GM19467 (cell line): ENCODE results near the gene ZFP1.

ENCODE experiments used
- ATAC-seq: cut with Tn5 transposase; IDR thresholded peaks from one replicate; pipeline ENCODE4 v1.9.1; 2021; ENCODE audit warnings: mild to moderate bottlenecking, moderate library complexity; ENCODE audit not compliant: unreplicated experiment

The ZFP1 gene

DNA sequence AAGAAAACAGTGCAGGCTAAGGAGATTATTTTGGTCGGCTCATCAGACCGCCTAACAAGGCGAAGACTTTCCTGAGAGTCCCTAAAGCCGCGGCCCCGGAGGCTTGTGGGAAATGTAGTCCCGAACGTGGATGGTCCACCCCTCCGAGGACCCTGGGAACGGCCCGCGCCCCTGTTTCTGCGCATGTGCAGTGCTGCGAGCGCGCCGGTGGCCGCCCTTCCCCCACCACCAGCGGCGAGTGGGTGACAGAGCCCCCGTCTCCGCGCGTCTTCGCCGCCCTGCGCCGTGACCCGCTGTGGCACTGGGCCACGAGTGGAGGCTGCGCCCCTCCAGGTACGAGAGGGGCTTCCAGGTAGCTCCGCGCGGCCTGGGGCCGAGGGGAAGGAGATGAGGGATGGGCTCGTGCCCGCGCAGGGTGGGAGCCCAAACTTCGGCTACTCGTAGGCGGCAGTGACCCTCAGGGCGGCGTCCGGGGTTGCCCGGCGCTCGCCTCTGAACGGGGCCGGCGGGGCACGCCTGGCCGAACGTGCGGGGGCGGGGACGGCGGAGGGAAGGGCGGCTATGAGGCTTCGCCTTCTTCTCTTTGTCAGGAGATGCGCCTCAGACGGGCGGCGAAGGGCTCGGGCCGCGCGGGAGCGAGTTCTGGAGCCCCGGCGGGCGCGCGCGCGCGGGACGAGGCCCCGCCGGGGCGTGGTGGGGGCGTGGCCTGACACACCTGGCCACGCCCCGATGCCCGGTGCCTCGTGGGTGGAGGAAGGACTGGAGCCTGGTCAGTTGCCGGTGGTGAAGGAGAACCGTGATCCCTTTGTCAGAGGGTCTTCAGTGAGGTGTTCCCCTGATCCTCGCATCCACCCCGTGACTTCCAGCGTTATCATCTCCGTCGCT lies at the start of gene ZFP1:
TSS of gene ZFP1 (plus strand) at position 214 of the 885 bp plus-strand sequence. CDS start 4,428 bp downstream, outside the sequence.
- peak; percentile 80 for ATAC-seq

DNA sequence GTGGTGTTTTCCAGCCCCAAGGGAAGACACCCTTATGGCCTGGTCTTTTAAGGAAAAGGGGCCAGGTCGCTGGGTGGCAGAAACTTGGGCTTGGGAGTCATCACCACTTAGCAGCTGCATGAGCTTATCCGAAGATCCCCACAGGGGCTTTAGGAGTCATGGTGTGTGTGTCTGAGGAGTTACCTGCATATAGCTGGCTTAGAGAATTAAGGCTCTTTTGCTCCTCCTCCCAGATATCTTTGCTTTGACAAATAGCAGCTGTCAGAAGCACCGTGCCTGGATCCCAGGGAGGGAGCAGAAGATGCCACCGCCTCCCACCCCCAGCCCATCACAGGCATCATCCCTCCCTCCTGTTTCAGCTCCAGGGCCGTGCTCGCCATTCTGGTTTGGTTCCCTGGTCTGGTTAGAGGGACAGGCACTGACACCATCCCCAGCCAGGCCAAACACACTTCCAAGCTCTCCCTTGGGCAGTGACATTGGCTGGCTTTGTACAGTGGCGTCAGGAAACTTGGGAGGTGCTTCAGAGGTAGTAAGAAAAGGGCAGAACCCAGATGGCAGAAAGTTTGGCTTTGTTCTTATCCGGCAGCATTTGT lies 49.2 kb upstream of the ZFP1 start:
- ATAC-seq = no peak

DNA sequence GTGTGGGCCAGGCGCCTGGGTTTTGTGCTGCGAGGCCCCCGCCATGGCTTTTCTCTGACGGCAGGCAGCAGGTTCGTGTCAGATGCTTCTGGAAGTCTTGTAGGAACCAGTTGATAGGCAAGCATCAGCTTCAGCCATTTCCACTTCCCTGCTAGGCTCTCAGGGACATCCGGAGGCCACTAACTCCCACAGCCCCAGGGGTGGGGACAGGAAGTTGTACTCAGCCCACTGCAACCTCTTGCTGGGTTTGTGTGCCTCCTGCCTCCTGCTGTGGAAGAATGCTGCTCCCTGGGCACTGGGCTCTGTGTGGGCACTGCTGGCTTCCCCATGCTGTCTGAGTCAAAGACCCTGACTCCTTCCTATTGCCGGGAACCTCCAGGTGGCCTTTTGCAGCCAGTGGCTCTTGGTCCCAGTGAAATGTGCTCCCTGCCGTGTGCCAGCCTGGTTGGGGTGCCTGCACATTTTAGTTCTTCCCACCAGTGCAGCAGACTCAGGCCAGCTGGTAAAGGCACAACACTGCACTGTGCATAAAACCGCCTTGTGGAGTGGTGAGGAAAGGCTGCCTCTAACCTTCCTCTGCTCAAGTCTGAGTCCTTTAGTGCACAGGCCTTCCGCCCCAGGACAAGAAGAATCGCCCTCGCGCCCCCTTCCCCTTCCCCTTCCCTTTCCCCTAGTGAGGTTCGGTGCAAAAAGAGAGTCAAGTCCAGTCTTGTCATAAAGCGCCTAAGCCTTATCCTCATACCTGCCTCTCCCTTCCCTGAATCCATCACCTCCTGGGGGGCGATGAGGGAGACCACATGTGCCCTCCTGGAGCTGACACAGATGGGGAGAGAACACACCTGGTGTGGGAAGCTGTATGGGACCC lies 48.4 kb upstream of the ZFP1 start:
- ATAC-seq = no peak

DNA sequence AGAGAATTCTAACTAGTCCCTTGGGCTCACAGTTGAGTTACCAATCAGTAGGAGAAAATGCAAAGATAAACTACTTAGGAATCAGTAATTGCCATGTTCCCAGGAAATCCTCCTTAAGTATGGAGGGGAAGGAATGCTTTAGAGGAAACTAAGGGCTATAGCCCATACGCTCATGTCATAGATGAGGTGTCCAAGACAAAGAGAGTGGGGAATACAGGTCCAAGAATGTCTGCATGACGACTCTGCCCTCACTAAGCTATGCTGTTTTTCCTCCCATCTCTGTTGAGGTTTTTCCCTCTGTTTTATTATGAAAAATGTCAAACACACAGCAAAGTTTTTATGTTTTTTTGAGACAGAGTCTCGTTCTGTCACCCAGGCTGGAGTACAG lies 47.7 kb upstream of the ZFP1 start:
- ATAC-seq = no peak

DNA sequence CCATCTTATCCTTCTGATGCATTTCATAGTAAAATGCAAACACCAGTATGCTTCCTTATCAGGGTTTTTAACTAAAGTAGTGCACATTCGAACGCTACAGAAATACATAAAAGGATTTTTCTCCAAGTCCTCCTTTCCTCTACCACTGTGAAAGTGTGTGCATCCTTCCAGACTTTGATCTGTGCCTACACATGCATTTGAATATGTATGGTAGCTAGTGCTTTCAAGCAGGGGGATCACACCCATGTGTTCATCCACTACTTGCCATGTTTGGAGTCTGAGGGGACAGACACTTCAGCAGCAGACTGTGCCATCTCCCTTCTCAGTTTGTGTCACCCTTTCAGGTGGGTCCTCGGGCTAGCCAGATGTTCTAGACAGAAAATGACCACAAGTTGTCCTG lies 46.7 kb upstream of the ZFP1 start:
- ATAC-seq = no peak

DNA sequence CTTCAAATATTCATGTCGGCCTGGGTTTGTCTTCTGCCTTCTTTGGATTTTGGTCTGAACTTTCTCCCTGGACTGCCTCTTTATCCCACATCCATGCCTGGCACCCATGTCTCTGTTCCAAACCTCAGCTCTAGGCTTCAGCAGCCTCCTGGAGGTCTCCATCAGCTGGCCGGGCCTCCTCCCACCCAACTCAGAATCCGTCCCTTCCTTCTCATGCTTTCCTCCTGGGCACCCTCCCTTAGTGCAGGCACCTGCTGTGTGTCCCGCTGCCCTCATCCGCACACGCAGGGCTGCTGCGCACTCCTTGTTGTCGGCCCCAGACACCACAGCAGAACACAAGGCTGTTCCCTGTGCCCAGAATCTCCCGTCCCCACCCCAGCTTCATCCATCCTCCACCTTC lies 45.7 kb upstream of the ZFP1 start:
- ATAC-seq = no peak

DNA sequence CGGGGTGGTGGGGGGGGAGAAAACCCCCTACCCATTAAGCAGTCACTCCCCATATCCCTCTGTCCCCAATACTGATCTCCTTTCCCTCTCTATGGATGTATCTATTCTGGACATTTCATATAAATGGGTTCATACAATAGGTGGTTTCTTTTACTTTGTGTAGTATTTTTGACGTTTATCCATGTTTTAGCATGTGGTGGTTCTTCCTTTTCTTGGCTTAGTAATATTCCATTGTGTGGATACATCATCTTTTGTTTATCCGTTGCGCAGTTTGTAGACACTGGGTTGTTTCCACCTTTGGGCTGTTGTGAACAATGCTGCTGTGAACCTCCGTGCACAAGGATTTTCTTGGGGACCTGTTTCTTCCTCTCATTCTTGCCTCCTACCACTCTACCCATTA lies 44.3 kb upstream of the ZFP1 start:
- no peak for ATAC-seq

DNA sequence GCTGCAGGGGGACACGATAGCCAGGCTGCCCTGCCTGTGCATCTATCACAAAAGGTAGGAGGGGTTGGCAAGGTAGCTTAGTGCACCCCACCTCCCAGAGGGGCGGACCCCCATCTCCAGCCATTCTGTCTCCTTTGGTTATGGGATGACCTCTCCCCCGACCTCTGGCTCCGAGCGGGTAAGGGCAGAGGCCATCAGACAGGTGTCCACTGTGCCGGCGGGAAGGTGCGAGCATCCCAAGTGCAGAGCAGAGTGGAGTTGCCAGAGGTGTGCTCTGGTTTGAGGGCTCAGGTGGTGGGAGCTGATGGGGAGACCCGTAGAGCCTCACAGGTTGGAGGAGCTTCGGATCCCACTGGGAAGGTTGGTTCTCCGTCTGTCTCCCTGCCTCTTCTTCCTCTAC lies 43.5 kb upstream of the ZFP1 start:
- no peak for ATAC-seq

DNA sequence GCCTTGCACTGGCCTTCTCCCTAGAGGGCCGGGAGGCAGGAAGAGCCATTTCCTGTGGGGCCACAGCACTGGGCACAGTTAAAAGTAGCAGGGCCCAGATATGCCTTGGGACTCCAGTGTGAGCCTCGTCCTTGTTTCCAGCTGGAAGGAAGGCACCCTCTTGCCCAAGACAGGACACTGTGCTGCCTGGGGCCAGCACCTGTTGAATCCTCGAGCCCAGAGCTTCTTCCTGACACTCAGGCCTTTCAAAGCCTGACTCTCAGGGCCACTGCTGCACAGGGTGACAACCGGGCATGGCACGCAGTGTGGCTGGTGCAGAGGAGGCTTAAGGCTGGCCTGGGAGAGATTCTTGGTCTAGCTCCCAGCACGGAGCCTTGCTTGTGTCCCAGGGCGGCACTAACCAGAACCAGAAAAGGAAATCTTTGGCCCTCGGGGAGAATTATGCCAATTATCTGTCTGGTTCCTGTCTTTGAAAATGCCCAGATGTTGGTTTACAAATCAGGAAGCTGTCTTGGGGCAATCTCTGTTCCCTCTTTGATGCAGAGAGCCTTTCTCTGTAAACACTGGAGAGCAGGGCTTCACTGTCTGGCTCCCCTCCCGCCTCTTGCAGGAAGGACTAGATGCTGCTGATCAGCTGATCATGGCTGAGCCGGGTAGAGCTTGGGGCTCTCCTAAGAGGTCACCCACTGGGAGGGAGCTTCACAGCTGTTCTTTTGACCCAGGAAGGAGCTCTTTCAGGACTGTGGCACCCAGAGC lies 42.8 kb upstream of the ZFP1 start:
- ATAC-seq = no peak

DNA sequence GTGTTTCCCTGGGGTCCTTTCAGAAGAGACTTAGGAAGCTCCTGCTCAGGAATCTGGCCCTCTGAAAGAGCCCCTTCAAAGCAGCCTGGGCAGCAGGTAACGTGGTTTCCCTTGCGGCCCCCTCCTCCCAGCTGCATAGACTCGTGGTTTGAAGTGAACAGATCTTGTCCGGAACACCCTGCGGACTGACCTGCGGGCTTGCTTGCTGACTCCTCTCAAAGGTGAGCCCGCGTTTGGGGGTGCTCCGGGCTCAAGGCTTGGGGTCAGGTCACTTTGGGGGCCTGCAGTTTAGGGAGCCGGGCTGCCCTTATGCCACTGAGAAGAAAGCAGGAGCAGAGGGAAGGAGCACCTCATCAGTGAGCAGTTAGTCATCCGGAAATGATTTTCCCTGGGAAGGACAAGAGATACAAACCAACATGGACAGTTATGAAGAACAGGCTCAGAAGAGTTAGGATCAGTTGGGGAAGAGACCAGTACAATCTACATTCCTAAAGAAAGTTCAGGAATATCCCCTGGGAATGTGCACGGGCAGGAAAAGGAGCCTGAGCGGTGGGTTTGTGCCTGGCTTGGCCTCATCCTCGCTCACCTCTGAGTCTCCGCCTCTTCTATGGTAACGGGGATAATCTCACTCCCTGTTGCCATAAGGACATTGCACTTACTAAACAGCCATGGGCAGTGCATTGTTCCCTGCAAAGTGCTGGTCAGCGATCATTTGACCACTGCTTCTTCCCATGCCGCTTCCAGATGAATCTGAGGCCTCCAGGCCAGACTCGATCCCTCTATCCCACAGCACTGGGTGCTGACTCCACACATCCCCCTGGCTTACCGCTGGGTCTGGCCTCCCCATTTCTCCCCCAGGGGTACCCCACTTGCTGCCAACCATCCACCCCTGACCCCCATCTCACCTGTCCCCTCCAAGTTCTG lies 41.7 kb upstream of the ZFP1 start:
- no peak for ATAC-seq

DNA sequence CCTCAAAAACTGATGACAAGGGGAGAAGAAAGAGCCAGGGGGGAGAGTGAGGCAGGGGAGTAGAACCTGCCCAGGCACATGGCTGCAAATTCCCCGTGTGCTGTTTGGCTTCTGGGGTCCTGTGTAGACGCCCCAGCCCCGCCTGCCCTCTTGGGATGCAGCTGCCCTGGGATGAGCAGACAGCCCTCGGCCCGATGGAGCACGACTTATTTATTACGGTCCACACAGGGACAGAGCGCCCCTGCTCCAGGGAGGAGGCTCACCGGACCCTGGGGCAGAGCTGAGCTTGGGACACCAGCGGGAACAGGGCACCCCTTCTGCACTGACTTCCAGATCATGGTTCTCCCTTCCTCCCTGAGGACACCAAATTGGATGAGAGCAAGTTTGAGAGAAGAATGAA lies 40.8 kb upstream of the ZFP1 start:
- no peak for ATAC-seq

DNA sequence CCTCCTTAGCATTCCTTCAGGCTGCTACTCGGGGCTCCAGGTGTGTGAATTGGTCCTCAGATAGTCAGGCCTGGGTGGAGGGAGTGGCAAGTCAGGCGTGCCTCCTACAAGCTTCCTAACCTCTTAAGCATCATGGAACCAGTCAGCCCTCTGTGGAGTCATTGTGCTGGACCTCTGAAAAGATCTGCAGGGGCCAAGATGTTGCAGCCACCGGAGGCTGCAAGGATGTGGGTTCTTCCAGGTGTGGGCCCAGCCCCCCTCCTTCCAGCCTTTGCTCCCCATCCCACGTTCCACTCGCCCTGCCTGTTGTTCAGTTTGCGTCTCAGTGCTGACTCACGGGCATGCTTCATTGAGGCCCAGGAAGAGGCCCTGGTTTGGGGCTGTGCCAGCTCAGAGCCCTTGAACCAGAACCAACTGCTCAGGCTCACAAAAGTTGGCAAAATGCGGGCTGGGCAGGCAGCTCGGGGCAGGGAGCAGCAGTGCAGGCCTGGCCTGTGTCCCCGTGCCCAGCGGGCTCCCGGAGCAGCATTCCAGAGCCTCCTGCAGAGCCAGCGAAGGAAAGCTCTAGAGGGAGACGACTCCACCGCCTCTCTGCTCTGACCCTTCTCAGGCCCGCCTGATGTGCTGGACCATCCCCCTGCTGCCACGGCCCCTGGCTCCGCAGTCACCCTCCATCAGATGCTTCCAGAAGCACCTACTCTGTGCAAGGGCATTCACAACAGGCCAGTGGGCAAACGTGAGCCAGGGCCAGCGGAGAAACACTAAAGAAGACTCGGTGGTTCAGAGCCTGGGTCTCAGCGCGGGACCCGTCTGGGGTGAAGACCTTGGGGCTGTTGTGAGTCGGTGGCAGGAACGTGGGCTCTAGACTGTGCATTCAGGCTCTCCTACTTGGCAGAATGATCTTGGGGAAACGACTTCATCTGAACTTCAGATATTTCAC lies 39.3 kb upstream of the ZFP1 start:
- no peak for ATAC-seq

DNA sequence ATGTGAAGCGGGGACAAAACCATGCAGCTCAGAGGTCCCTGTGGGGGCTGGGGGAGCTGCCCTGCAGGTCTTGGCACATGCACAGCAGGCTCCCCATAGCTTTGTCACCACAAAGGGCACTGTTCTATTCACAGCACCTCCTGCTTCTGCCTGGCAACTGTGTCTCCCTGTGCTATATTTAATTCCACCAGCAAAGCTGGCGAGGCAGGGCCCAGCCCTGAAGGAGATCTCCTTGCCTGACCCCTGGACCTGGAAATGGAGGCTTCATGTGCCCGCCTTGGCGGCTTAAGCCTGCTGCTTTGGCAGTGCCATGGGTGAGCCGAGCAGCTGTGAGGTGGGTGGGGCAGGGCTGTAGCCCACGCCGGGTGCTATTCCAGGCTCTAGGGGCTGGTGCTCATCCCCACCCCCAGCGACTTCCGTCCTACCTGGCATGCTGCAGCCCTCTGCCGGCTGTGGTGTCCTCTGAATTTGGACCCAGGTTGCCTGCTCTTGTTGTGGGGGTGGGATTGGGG lies 38.5 kb upstream of the ZFP1 start:
- ATAC-seq = no peak

DNA sequence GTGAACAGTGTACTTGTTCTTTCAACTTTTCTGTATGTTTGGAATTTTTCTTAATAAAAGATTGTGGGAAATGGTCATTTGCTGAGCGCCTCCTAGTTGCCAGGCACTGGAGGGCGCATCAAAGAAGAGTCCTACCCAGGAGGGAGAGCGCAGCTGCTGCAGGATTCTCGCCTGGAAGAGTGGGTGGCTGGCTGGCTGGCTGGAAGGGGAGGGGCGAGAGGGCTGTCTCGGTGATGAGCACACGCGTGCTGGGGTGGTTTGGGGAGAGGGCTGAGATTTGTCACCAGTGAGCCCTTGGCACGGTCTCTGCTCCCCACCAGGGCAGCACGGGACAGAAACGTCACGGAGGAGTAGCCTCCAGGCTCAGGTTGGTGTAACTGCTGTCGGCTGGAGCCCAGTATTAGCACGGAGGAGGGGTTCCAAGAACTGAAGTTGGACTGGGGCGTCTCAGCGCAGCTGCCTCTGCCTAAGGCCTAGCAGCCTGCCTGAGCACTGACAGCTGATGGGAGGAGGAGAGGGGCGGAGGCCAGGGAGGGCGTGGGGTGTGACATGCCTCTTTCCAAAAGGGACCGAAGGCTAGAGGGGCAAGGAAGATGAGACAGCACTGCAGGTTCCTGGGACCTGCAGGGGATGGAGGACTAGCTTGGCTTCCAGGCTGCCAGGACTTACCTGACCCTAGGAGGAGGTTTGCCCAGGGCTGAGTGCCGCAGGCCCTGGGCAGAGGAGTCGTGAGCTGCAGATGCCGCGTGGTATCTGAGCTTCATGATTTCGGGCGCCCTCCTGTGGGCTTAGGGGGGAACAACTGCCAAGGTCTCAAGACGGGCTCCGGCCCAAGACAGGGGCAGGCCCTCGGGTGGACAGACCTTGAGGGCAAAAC lies 37.4 kb upstream of the ZFP1 start:
- ATAC-seq = peak; percentile 74

DNA sequence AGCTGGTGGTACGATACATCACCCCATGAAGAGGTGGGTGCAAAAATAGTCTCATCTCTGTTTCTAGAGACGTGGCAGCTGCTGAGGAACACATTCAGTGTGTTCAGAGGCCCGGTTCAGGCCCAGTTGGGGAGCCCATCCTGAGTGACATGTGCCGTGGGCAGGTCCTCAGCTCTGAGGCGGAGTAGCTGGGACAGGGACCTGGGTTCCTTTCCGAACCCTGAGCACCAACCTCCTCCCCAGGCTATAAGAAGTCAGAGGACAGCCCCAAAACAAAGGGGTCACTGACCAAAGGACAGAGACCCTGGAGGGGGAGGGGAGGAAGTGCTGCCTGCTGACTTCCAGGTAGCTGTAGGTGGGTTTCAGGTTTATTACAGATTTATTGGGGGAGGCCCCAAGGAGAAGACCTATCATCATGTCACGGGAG lies 36.8 kb upstream of the ZFP1 start:
- peak; percentile 5 for ATAC-seq

DNA sequence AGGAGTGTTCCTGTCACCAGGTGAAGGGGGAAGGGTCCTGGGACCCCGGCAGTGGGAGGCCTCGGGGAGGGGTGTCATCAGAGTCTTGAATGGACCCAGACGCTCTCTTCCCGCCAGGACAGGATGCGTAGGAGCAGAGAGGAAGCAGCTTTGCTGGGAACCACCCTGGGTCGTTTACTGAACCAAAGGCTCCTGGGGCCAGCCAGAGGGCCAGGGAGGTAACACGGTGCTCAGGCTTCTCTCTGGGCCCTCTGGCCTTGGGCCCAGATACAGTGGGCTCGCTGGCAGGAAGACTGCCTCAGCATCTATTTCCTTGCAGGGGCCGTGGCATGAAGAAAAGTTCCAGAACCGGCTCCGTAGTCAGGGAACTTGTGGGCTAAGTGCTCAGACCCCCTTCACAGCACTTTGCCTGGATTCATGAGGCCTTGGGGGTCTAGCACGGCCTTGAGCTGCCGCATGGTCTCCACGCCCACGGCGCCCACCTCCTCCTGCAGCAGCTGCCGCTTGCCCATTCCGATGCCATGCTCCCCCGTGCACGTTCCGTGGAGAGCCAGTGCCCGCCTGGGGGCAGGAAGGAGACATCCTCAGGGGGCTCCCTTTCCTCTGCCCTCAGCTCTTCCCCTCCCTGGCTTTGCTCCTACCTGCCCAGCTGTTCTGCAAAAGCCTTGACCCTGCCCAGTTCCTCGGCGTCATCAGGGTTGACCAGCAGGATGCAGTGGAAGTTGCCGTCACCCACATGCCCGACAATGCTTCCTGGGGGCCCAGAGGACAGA lies 36.2 kb upstream of the ZFP1 start:
- ATAC-seq = no peak
